ENCODE data around the gene SUSD1.
A peak's percentile ranks its signal among the peaks of the same experiment; 100 is the strongest.
"Not testable (repeated sequence)": the region's sequence is repeated elsewhere in the genome, so short reads cannot be mapped to it uniquely, and the experiment has no call there.

Gene SUSD1

GRCh38 chr9:112074250-112075008 lies 100.7 kb downstream of the SUSD1 start (continued):
- TF ChIP-seq ZNF629 (tag by site-specific recombination; IDR thresholded peaks at IDR 0.05): no peak
- TF ChIP-seq ZNF660 (tag by site-specific recombination; IDR thresholded peaks at IDR 0.05): 0 out of 2 replicates have a peak, but pooled peaks have one; percentile 32
- no peak for TF ChIP-seq SETDB1 (IDR thresholded peaks at IDR 0.05; ENCODE audit: insufficient read length, low read length)
- peak; percentile 75 for TF ChIP-seq ZNF654 (tag by site-specific recombination; IDR thresholded peaks at IDR 0.05; ENCODE audit: low read depth)
- no peak for TF ChIP-seq ZNF549 (tag by site-specific recombination; IDR thresholded peaks at IDR 0.05)
- no peak for TF ChIP-seq ZNF155 (tag by site-specific recombination; IDR thresholded peaks at IDR 0.05)
- no peak for TF ChIP-seq ZNF302 (tag by site-specific recombination; IDR thresholded peaks at IDR 0.05; ENCODE audit: low read depth)
- TF ChIP-seq ZNF274 (IDR thresholded peaks at IDR 0.05; ENCODE audit: low read length): no peak
- TF ChIP-seq ZNF274 (tag by site-specific recombination; IDR thresholded peaks at IDR 0.05; ENCODE audit: borderline replicate concordance): no peak
- TF ChIP-seq ZSCAN18 (tag by site-specific recombination; IDR thresholded peaks at IDR 0.05): no peak
- TF ChIP-seq HOXA7 (CRISPR knock-in tag; IDR thresholded peaks at IDR 0.05; ENCODE audit: borderline replicate concordance): no peak

GRCh38 chr9:112073639-112074173 lies 101.4 kb downstream of the SUSD1 start:
- ChIA-PET POLR2A (interaction anchor here (0.6 to 1.5 kb wide), 2 partner anchors 86 to 177 kb away, joined by 4 to 8 read pairs; partner anchors contain the start of gene UGCG), CTCF (interaction anchor here (0.6 to 3.4 kb wide), 23 partner anchors 26 to 668 kb away, joined by 3 to 111 read pairs (median 4); partner anchors contain the start of gene UGCG)
- not testable (repeated sequence) for H3K4me1 ChIP-seq (ENCODE audit: control insufficient read depth, insufficient read depth, low read length); H3K4me3 ChIP-seq (ENCODE audit: low read depth, low read length); H3K9me3 ChIP-seq (ENCODE audit: control insufficient read depth, insufficient read depth, low read depth, low read length); H3K27ac ChIP-seq (ENCODE audit: extremely low read depth, low read depth, low read length); H3K36me3 ChIP-seq (ENCODE audit: control insufficient read depth in 2 of 2, insufficient read depth in 1 of 2, low read length in 2 of 2)

- H3K4me1 ChIP-seq (ENCODE audit: control insufficient read depth, insufficient read depth, low read length): no peaks in the 10 kb centered on the region
- CTCF ChIA-PET: interaction anchor here (0.6 to 3.1 kb wide), 6 partner anchors 26 to 314 kb away, joined by 3 to 23 read pairs (median 4); no protein-coding TSS in a partner anchor
- H3K27ac ChIP-seq (ENCODE audit: extremely low read depth, low read depth, low read length): no peak overlapping the region
- POLR2A ChIA-PET: no interaction called here
- TF ChIP-seq ZIC2 (tag by site-specific recombination; IDR thresholded peaks at IDR 0.05) (no peak), ZNF785 (tag by site-specific recombination; IDR thresholded peaks at IDR 0.05) (no peak), ZNF670 (tag by site-specific recombination; IDR thresholded peaks at IDR 0.05; ENCODE audit: low read depth) (no peak), ZNF658 (tag by site-specific recombination; IDR thresholded peaks at IDR 0.05) (no peak), ZNF174 (tag by site-specific recombination; IDR thresholded peaks at IDR 0.05) (no peak), ZNF747 (tag by site-specific recombination; IDR thresholded peaks at IDR 0.05) (no peak), ZNF510 (tag by site-specific recombination; IDR thresholded peaks at IDR 0.05; ENCODE audit: insufficient replicate concordance) (no peak), ZBTB44 (tag by site-specific recombination; IDR thresholded peaks at IDR 0.05) (no peak), ZNF19 (tag by site-specific recombination; IDR thresholded peaks at IDR 0.05; ENCODE audit: low read depth) (no peak), ZNF473 (tag by site-specific recombination; IDR thresholded peaks at IDR 0.05) (no peak), HOXC10 (CRISPR knock-in tag; IDR thresholded peaks at IDR 0.05) (no peak), KLF7 (tag by site-specific recombination; IDR thresholded peaks at IDR 0.05; ENCODE audit: borderline replicate concordance) (no peak), TRIM28 (IDR thresholded peaks at IDR 0.05; ENCODE audit: borderline replicate concordance, low read length) (no peak), ZFHX2 (tag by site-specific recombination; conservative IDR thresholded peaks at IDR 0.05) (no peak), ZNF146 (tag by site-specific recombination; IDR thresholded peaks at IDR 0.05) (no peak), ZNF266 (tag by site-specific recombination; IDR thresholded peaks at IDR 0.05; ENCODE audit: low read depth) (no peak)
- TF ChIP-seq, protein P1, sequence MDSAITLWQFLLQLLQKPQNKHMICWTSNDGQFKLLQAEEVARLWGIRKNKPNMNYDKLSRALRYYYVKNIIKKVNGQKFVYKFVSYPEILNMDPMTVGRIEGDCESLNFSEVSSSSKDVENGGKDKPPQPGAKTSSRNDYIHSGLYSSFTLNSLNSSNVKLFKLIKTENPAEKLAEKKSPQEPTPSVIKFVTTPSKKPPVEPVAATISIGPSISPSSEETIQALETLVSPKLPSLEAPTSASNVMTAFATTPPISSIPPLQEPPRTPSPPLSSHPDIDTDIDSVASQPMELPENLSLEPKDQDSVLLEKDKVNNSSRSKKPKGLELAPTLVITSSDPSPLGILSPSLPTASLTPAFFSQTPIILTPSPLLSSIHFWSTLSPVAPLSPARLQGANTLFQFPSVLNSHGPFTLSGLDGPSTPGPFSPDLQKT (IDR thresholded peaks at IDR 0.05; ENCODE audit: borderline replicate concordance, low read depth, low read length): no peak
- H3K36me3 ChIP-seq (ENCODE audit: control insufficient read depth in 2 of 2, insufficient read depth in 1 of 2, low read length in 2 of 2): no peaks in the 10 kb centered on the region
- H3K4me3 ChIP-seq (ENCODE audit: low read depth, low read length): no peak overlapping the region
- no peaks in the 10 kb centered on the region for H3K9me3 ChIP-seq (ENCODE audit: control insufficient read depth, insufficient read depth, low read depth, low read length)
Observed at GRCh38 chr9:112072721-112073638, 102.1 kb downstream of the SUSD1 start.

All from HEK293 (cell line).